Measurements from ENCODE around the gene GEN1.

Gene GEN1

GRCh38 chr2:17814601-17815000 is 60.7 kb downstream of the GEN1 start:
- Histone ChIP-seq H3K27ac (ENCODE audit: low read length) (no peak overlapping the region), H3K4me1 (ENCODE audit: low read length) (peaks cover 16% of the 10 kb centered on the region)

GRCh38 chr2:17815468-17816184 is 61.7 kb downstream of the GEN1 start:
- H3K27me3 ChIP-seq (replicated peaks; ENCODE audit: insufficient read depth, low read length), result no peaks in the 10 kb centered on the region
- H3K79me2 ChIP-seq (ENCODE audit: low read length), result no peaks in the 10 kb centered on the region
- H3K4me3 ChIP-seq (ENCODE audit: low read length), result no peak overlapping the region
- H3K27ac ChIP-seq (ENCODE audit: low read length), result no peak overlapping the region
- no peaks in the 10 kb centered on the region for H3K9me2 ChIP-seq (replicated peaks; ENCODE audit: insufficient read depth, low read length)
- H3K9me3 ChIP-seq (replicated peaks; ENCODE audit: insufficient read depth, low read length), result no peaks in the 10 kb centered on the region
- H3K36me3 ChIP-seq (replicated peaks; ENCODE audit: insufficient read depth, low read length), result no peaks in the 10 kb centered on the region
- H4K20me1 ChIP-seq (ENCODE audit: insufficient read depth, low read length), result no peaks in the 10 kb centered on the region
- TF ChIP-seq EZH2phosphoT487 (IDR thresholded peaks at IDR 0.05; ENCODE audit: low read length) (no peak), CTCF (IDR thresholded peaks at IDR 0.05; ENCODE audit: low read length) (no peak)
- H3K9ac ChIP-seq (ENCODE audit: low read length), result no peak overlapping the region
- no peak overlapping the region for H2AFZ ChIP-seq (ENCODE audit: low read length)
- H3K4me2 ChIP-seq (ENCODE audit: low read depth, low read length), result no peak overlapping the region
- H3K4me1 ChIP-seq (ENCODE audit: low read length), result peaks cover 16% of the 10 kb centered on the region
- peaks cover 8% of the 10 kb centered on the region; the same call in 1 of the 2 replicates for H3F3A ChIP-seq (ENCODE audit: insufficient read depth, low read length)
- DNase-seq, result no peak

More at GRCh38 chr2:17814601-17815000, 60.7 kb downstream of the GEN1 start:
- no peak for DNase-seq
- Histone ChIP-seq H3K4me3 (ENCODE audit: low read length) (no peak overlapping the region), H4K20me1 (ENCODE audit: insufficient read depth, low read length) (no peaks in the 10 kb centered on the region), H3F3A (ENCODE audit: insufficient read depth, low read length) (peaks cover 8% of the 10 kb centered on the region; the same call in 1 of the 2 replicates), H3K27me3 (replicated peaks; ENCODE audit: insufficient read depth, low read length) (no peaks in the 10 kb centered on the region), H3K9ac (ENCODE audit: low read length) (no peak overlapping the region), H2AFZ (ENCODE audit: low read length) (no peak overlapping the region), H3K36me3 (replicated peaks; ENCODE audit: insufficient read depth, low read length) (no peaks in the 10 kb centered on the region), H3K9me2 (replicated peaks; ENCODE audit: insufficient read depth, low read length) (no peaks in the 10 kb centered on the region), H3K79me2 (ENCODE audit: low read length) (no peaks in the 10 kb centered on the region), H3K4me2 (ENCODE audit: low read depth, low read length) (no peak overlapping the region), H3K9me3 (replicated peaks; ENCODE audit: insufficient read depth, low read length) (no peaks in the 10 kb centered on the region)
- TF ChIP-seq EZH2 (optimal IDR thresholded peaks at IDR 0.05; ENCODE audit: low read depth, low read length) (no peak), CTCF (IDR thresholded peaks at IDR 0.05; ENCODE audit: low read length) (no peak), EZH2phosphoT487 (IDR thresholded peaks at IDR 0.05; ENCODE audit: low read length) (no peak)

- Histone ChIP-seq H3K4me2 (ENCODE audit: low read depth, low read length) (no peak within 1 kb of the TSS), H3K27ac (ENCODE audit: low read length) (no peak within 1 kb of the TSS), H3K9me3 (replicated peaks; ENCODE audit: insufficient read depth, low read length) (no peaks in the 10 kb centered on the region), H3K36me3 (replicated peaks; ENCODE audit: insufficient read depth, low read length) (no peaks in the 10 kb centered on the region), H3K27me3 (replicated peaks; ENCODE audit: insufficient read depth, low read length) (no peaks in the 10 kb centered on the region), H3F3A (ENCODE audit: insufficient read depth, low read length) (peaks cover 8% of the 10 kb centered on the region; the same call in 1 of the 2 replicates), H3K4me1 (ENCODE audit: low read length) (peaks cover 16% of the 10 kb centered on the region), H2AFZ (ENCODE audit: low read length) (no peak within 1 kb of the TSS), H3K79me2 (ENCODE audit: low read length) (no peaks in the 10 kb centered on the region), H3K9me2 (replicated peaks; ENCODE audit: insufficient read depth, low read length) (no peaks in the 10 kb centered on the region), H3K9ac (ENCODE audit: low read length) (no peak within 1 kb of the TSS), H4K20me1 (ENCODE audit: insufficient read depth, low read length) (no peaks in the 10 kb centered on the region), H3K4me3 (ENCODE audit: low read length) (no peak within 1 kb of the TSS)
- DNase-seq, result no peak
- no peak for TF ChIP-seq CTCF (IDR thresholded peaks at IDR 0.05; ENCODE audit: low read length)
- TF ChIP-seq EZH2 (optimal IDR thresholded peaks at IDR 0.05; ENCODE audit: low read depth, low read length), result no peak
- TF ChIP-seq EZH2phosphoT487 (IDR thresholded peaks at IDR 0.05; ENCODE audit: low read length), result no peak
Measured at GRCh38 chr2:17816396-17817245, 62.7 kb downstream of the GEN1 start, which contains the start of gene MSGN1. Gene MSGN1 (plus strand): TSS chr2:17816460. CDS start chr2:17816519, 59 bp downstream.

Data from MM.1S (cell line).